H1 (cell line): ENCODE data around the gene USP54. TPM values are rescaled to one million over a fixed set of nuclear protein-coding genes. Genes with fewer than 3 reads are reported as not detected.

Experiments
- CTCF ChIA-PET: fragments of 300-600 bp; sonication (Branson Sonifier 250); formaldehyde crosslinking; loops from one replicate; lab custom pipeline; 2021; ENCODE audit not compliant: partially characterized antibody; lab: Charles Lee
- POLR2A ChIA-PET: fragments of 300-600 bp; sonication (Branson Sonifier 250); formaldehyde crosslinking; loops from one replicate; lab custom pipeline; 2021; ENCODE audit warnings: inconsistent platforms; ENCODE audit not compliant: partially characterized antibody; lab: Charles Lee
- DNase-seq, 2 experiments: peaks; one replicate each; pipeline versions ENCODE4 v3.0.0 to v3.0.0-alpha.2; 2010 to 2022; ENCODE audit warnings: low spot score in 2 of 2, low read depth in 1 of 2, mixed read lengths in 1 of 2
- FAIRE-seq: peaks from 2 replicates; lab custom pipeline; 2011; peaks lifted over from hg19 to GRCh38; lab: Jason Lieb, UNC
- H2AFZ ChIP-seq: 2 replicates; pipeline ENCODE4 v1.8.1; 2012; ENCODE audit warnings: low read length, inconsistent platforms
- H2AK5ac ChIP-seq: 2 replicates; pipeline ENCODE4 v1.6.1; 2013; ENCODE audit warnings: low read depth, low read length
- H2BK120ac ChIP-seq: replicated peaks from 2 replicates; pipeline ENCODE3; 2013; ENCODE audit warnings: low read depth, low read length, inconsistent platforms
- H2BK12ac ChIP-seq: 2 replicates; pipeline ENCODE4 v1.6.1; 2013; ENCODE audit warnings: low read depth, low read length
- H2BK15ac ChIP-seq: 2 replicates; pipeline ENCODE4 v1.6.1; 2013; ENCODE audit warnings: low read length
- H2BK20ac ChIP-seq: 2 replicates; pipeline ENCODE4 v1.6.1; 2013; ENCODE audit warnings: low read length
- H2BK5ac ChIP-seq: 2 replicates; pipeline ENCODE4 v1.6.1; 2013; ENCODE audit warnings: low read depth, low read length
- H3K14ac ChIP-seq: 2 replicates; pipeline ENCODE4 v1.6.1; 2013; ENCODE audit warnings: inconsistent platforms; ENCODE audit not compliant: insufficient read length
- H3K18ac ChIP-seq: 2 replicates; pipeline ENCODE4 v1.6.1; 2013; ENCODE audit warnings: low read length; ENCODE audit errors: extremely low read depth
- H3K23ac ChIP-seq: 2 replicates; pipeline ENCODE4 v1.6.1; 2013; ENCODE audit warnings: inconsistent platforms; ENCODE audit not compliant: insufficient read length
- H3K23me2 ChIP-seq: 2 replicates; pipeline ENCODE4 v1.6.1; 2013; ENCODE audit warnings: low read depth, low read length
- H3K27ac ChIP-seq: 2 replicates; pipeline ENCODE4 v1.6.1; 2011; ENCODE audit warnings: low read depth, low read length, inconsistent platforms
- H3K27me3 ChIP-seq, 4 experiments: replicated peaks in 1 of 4; 1 replicate in 1 of 4; 2 replicates in 3 of 4; pipeline versions ENCODE4 v1.6.1 to v1.8.1; 2011 to 2013; ENCODE audit warnings: low read length in 3 of 4, mild to moderate bottlenecking in 3 of 4, inconsistent platforms in 2 of 4, mixed read lengths in 2 of 4, moderate library complexity in 1 of 4; ENCODE audit not compliant: control insufficient read depth in 3 of 4, insufficient read depth in 3 of 4; ENCODE audit errors: extremely low read depth in 1 of 4
- H3K36me3 ChIP-seq, 4 experiments: 2 replicates each; pipeline versions ENCODE4 v1.6.1 to v1.8.1; 2011 to 2013; ENCODE audit warnings: mild to moderate bottlenecking in 4 of 4, low read length in 3 of 4, moderate library complexity in 2 of 4, control low read depth in 1 of 4, inconsistent platforms in 1 of 4; ENCODE audit not compliant: insufficient read depth in 4 of 4, control insufficient read depth in 2 of 4
- H3K4ac ChIP-seq: replicated peaks from 2 replicates; pipeline ENCODE3; 2013; ENCODE audit warnings: low read length, low read depth, mixed read lengths, inconsistent platforms; ENCODE audit not compliant: insufficient read length
- H3K4me1 ChIP-seq, 4 experiments: replicated peaks in 1 of 4; 1 replicate in 1 of 4; 2 replicates in 3 of 4; pipeline versions ENCODE4 v1.6.1 to v1.8.1; 2011 to 2013; ENCODE audit warnings: low read length in 3 of 4, inconsistent platforms in 2 of 4, mixed read lengths in 1 of 4; ENCODE audit not compliant: insufficient read depth in 4 of 4, control insufficient read depth in 3 of 4
- H3K4me2 ChIP-seq, 2 experiments: 2 replicates each; pipeline versions ENCODE4 v1.6.1 to v1.8.1; 2011 to 2013; ENCODE audit warnings: low read depth in 2 of 2, low read length in 2 of 2, control low read depth in 1 of 2, inconsistent platforms in 1 of 2, mild to moderate bottlenecking in 1 of 2; ENCODE audit not compliant: insufficient read depth in 1 of 2
- H3K4me3 ChIP-seq, 4 experiments: fragments of 200-600, 300-600 bp in 1 of 4; sonication (generic), shearing (Covaris generic), sonication (Bioruptor Twin) in 1 of 4; 2 replicates each; pipeline versions ENCODE4 v1.5.1 to v1.8.1; 2011 to 2016; ENCODE audit warnings: low read length in 4 of 4, low read depth in 3 of 4, control low read depth in 2 of 4, inconsistent platforms in 2 of 4, mild to moderate bottlenecking in 2 of 4, mixed read lengths in 1 of 4, moderate library complexity in 1 of 4; ENCODE audit not compliant: insufficient read depth in 2 of 4; ENCODE audit errors: extremely low read depth in 1 of 4
- H3K56ac ChIP-seq: replicated peaks from 2 replicates; pipeline ENCODE3; 2013; ENCODE audit warnings: low read depth, mild to moderate bottlenecking, mixed read lengths, low read length, inconsistent platforms; ENCODE audit not compliant: insufficient read length
- H3K79me1 ChIP-seq: 2 replicates; pipeline ENCODE4 v1.6.1; 2013; ENCODE audit warnings: low read depth, low read length, control low read depth
- H3K79me2 ChIP-seq, 2 experiments: 2 replicates each; pipeline versions ENCODE4 v1.6.1 to v1.8.1; 2012 to 2013; ENCODE audit warnings: low read length in 2 of 2, mild to moderate bottlenecking in 2 of 2, inconsistent platforms in 1 of 2; ENCODE audit not compliant: insufficient read depth in 2 of 2, control insufficient read depth in 1 of 2
- H3K9ac ChIP-seq, 4 experiments: replicated peaks in 1 of 4; 1 replicate in 1 of 4; 2 replicates in 3 of 4; pipeline versions ENCODE4 v1.6.1 to v1.8.1; 2011 to 2013; ENCODE audit warnings: low read depth in 3 of 4, low read length in 3 of 4, control low read depth in 2 of 4, mild to moderate bottlenecking in 2 of 4, moderate library complexity in 2 of 4, inconsistent platforms in 1 of 4; ENCODE audit errors: extremely low read depth in 1 of 4
- H3K9me3 ChIP-seq, 2 experiments: 2 replicates each; pipeline versions ENCODE4 v1.6.1 to v1.8.1; 2012 to 2013; ENCODE audit warnings: mild to moderate bottlenecking in 2 of 2, moderate library complexity in 2 of 2, control low read depth in 1 of 2, inconsistent platforms in 1 of 2, low read depth in 1 of 2, low read length in 1 of 2, mixed read lengths in 1 of 2; ENCODE audit not compliant: insufficient read depth in 2 of 2
- H4K20me1 ChIP-seq, 2 experiments: replicated peaks in 1 of 2; 2 replicates each; pipeline versions ENCODE3 to v1.8.1; 2011 to 2013; ENCODE audit warnings: inconsistent platforms in 2 of 2, low read length in 2 of 2, mild to moderate bottlenecking in 1 of 2; ENCODE audit not compliant: insufficient read depth in 2 of 2, control insufficient read depth in 1 of 2
- H4K5ac ChIP-seq: 2 replicates; pipeline ENCODE4 v1.6.1; 2013; ENCODE audit warnings: low read length, low read depth, mixed read lengths, inconsistent platforms; ENCODE audit not compliant: insufficient read length
- H4K8ac ChIP-seq: 2 replicates; pipeline ENCODE4 v1.8.0; 2013; ENCODE audit warnings: mild to moderate bottlenecking, moderate library complexity, low read length, inconsistent platforms; ENCODE audit not compliant: insufficient read depth; ENCODE audit errors: extremely low read depth
- H4K91ac ChIP-seq: replicated peaks from 2 replicates; pipeline ENCODE3; 2013; ENCODE audit warnings: low read length, mixed read lengths, inconsistent platforms; ENCODE audit not compliant: insufficient read length
- CHD2 ChIP-seq: IDR thresholded peaks from 2 replicates; pipeline ENCODE4 v1.6.1; 2012; ENCODE audit warnings: low read length, improper control_type of control experiment
- EGR1 ChIP-seq: IDR thresholded peaks from 2 replicates; pipeline ENCODE4 v1.6.1; 2011; ENCODE audit warnings: low read depth, low read length, borderline replicate concordance
- POLR2AphosphoS5 ChIP-seq: IDR thresholded peaks from 2 replicates; pipeline ENCODE4 v1.6.1; 2011; ENCODE audit warnings: low read depth, low read length
- SUZ12 ChIP-seq: fragments of 200-600 bp; sonication (generic); IDR thresholded peaks from 2 replicates; pipeline ENCODE4 v1.6.1; 2012; ENCODE audit warnings: mild to moderate bottlenecking, inconsistent platforms, low read length, moderate library complexity, mixed read lengths
- TCF12 ChIP-seq: IDR thresholded peaks from 2 replicates; pipeline ENCODE4 v1.6.1; 2011; ENCODE audit warnings: low read depth, mild to moderate bottlenecking, low read length
- WGBS, 2 experiments: shearing (Covaris generic) in 1 of 2; methylation state at CpG; one replicate each; pipeline versions ENCODE4 v1.1.6 to v1.1.7; 2013 to 2015; ENCODE audit warnings: low lambda C conversion rate in 2 of 2, mixed read lengths in 2 of 2, inconsistent platforms in 1 of 2, low coverage in 1 of 2, missing lambda C conversion rate in 1 of 2; ENCODE audit not compliant: insufficient replicate concordance in 2 of 2, insufficient coverage in 1 of 2, insufficient read length in 1 of 2; ENCODE audit errors: extremely low coverage in 1 of 2, missing lambda C conversion rate in 1 of 2; 5-methylcytosine and 5-hydroxymethylcytosine counted together
- polyA plus RNA-seq, 7 experiments: library from polyadenylated mRNA; depleted of rRNA in 3 of 7; stranded (reverse) in 5 of 7; unstranded in 2 of 7; fragments of >200 nt in 5 of 7; fragments of 200-250 nt in 2 of 7; gene quantifications; 1 replicate in 5 of 7; 2 replicates in 1 of 7; 4 replicates in 1 of 7; pipeline versions ENCODE4 v1.2.1 to v1.2.3, GENCODE V29; 2011 to 2013; ENCODE audit warnings: missing spikeins in 2 of 7, mixed read lengths in 2 of 7
- total RNA-seq: library from RNA; stranded (reverse); fragmentation: NEBNext Ultra II Directional; extraction: Animal tissue kit (Norgen Biotek cat#: 25700); gene quantifications from 2 replicates; pipeline ENCODE4 v1.2.1, GENCODE V29; 2021

The USP54 gene
- total and polyA plus RNA-seq, 2 of the 8 experiments (the other 6 are each of a cell fraction or from before 2014, with no cell fraction given) = 46.2 to 65.6 TPM

DNA sequence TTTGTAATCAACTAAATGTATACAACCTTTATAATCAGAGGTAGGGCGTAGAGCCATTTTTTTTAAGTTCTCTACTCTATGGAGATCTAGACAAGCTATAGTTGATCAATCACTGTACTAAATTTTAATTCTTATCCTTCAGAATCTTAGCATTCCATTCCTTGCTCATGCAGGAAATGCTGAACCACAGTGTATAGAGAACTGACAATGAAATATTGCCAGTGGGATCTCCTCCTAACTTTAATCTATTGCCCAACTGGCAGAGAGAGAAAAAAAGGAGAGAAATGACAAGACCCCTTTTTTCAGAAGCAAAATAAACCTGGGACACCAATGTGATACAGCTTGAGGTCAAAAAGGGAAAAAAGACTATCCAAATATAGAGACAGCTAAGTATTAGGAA lies 68.9 kb downstream of the USP54 start:
- Histone ChIP-seq H2BK12ac (no peak overlapping the region), H3K36me3 (peaks cover 18 to 61% (median 44%) of the 10 kb centered on the region in 4 experiments; a peak in 7 of 8 replicates), H3K4me3 (no peak overlapping the region), H3K27ac (no peak overlapping the region), H3K27me3 (no peaks in the 10 kb centered on the region), H3K14ac (no peak overlapping the region), H3K4me1 (no peaks in the 10 kb centered on the region), H3K9me3 (no peaks in the 10 kb centered on the region), H3K23me2 (no peaks in the 10 kb centered on the region), H2BK20ac (no peak overlapping the region), H4K5ac (no peak overlapping the region), H4K20me1 (no peaks in the 10 kb centered on the region), H3K18ac (no peak overlapping the region), H3K4me2 (no peak overlapping the region), H2AK5ac (no peak overlapping the region), H2BK120ac (no peak overlapping the region), H3K23ac (no peak overlapping the region), H3K56ac (no peak overlapping the region), H3K9ac (no peak overlapping the region), H3K79me2 (no peaks in the 10 kb centered on the region), H2BK5ac (no peak overlapping the region), H2AFZ (no peak overlapping the region), H3K79me1 (no peaks in the 10 kb centered on the region), H4K91ac (no peak overlapping the region), H2BK15ac (no peak overlapping the region), H3K4ac (no peak overlapping the region), H4K8ac (no peak overlapping the region)
- no peak for FAIRE-seq
- ChIA-PET POLR2A (no interaction called here), CTCF (interaction anchor here (0.5 to 3.0 kb wide), 3 partner anchors 42 to 260 kb away, joined by 4 to 13 read pairs (median 6); partner anchors contain the start of gene CHCHD1)
- no peak for DNase-seq
- 79% methylated on average over 1 of the region's 1 CpG; no CpG with 5 or more reads in 1 of the 2 experiments for WGBS, 2 experiments
- TF ChIP-seq SUZ12 = no peak
- no peak for TF ChIP-seq CHD2
- TF ChIP-seq POLR2AphosphoS5 = no peak
- TF ChIP-seq EGR1 = no peak
- TF ChIP-seq TCF12 = no peak
